GM15510 (cell line): Measurements from ENCODE around the gene FHIT.

Experiments
- POLR2A ChIP-seq: IDR thresholded peaks from 3 replicates; pipeline ENCODE4 v1.6.1; 2011; ENCODE audit warnings: borderline replicate concordance; ENCODE audit not compliant: insufficient read length; ENCODE audit errors: extremely low read depth

FHIT gene

GRCh38 chr3:60423556-60423955 is 827.7 kb downstream of the FHIT start:
- TF ChIP-seq POLR2A = no peak

- no peak for TF ChIP-seq POLR2A
These were observed 829.4 kb downstream of the FHIT start for GRCh38 chr3:60421749-60422446.

- TF ChIP-seq POLR2A = no peak
These were observed 833.7 kb downstream of the FHIT start for GRCh38 chr3:60417576-60417975.

- TF ChIP-seq POLR2A = no peak
These were observed 837.2 kb downstream of the FHIT start for GRCh38 chr3:60414011-60414410.

GRCh38 chr3:60413551-60413950 is 837.7 kb downstream of the FHIT start:
- no peak for TF ChIP-seq POLR2A

GRCh38 chr3:60403866-60404265 is 847.4 kb downstream of the FHIT start:
- TF ChIP-seq POLR2A = no peak

GRCh38 chr3:60402931-60403330 is 848.3 kb downstream of the FHIT start:
- TF ChIP-seq POLR2A = no peak

- TF ChIP-seq POLR2A = no peak
These were observed 851.1 kb downstream of the FHIT start for GRCh38 chr3:60399861-60400845.

- TF ChIP-seq POLR2A = no peak
These were observed 852.0 kb downstream of the FHIT start for GRCh38 chr3:60399292-60399691.

- no peak for TF ChIP-seq POLR2A
These were observed 856.0 kb downstream of the FHIT start for GRCh38 chr3:60395173-60395762.

GRCh38 chr3:60393946-60394345 is 857.3 kb downstream of the FHIT start:
- TF ChIP-seq POLR2A = no peak

GRCh38 chr3:60392501-60392900 is 858.8 kb downstream of the FHIT start:
- no peak for TF ChIP-seq POLR2A

GRCh38 chr3:60391292-60391691 is 860.0 kb downstream of the FHIT start:
- no peak for TF ChIP-seq POLR2A

- no peak for TF ChIP-seq POLR2A
These were observed 862.5 kb downstream of the FHIT start for GRCh38 chr3:60388731-60389130.

GRCh38 chr3:60386306-60386705 is 864.9 kb downstream of the FHIT start:
- TF ChIP-seq POLR2A = no peak
